ENCODE measurements around the gene RABEP1.

DNA sequence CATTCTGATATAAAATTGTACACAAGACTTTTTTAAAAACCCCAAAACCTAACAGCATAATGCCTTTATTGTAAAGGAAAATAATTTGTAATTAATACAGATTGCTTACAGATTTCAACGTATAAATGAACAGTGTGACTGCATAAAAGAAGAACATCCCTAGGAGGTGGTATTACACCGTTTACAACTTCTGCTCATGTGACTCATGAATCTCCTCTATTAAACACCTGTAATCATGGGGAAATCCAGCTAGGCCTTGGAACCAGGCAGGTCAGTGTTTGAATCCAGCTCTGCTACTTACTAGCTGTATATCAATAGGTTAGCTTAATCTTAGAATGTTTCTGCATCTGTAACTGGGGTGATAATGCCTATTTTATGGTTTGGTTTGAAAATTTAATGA lies 15.2 kb downstream of the RABEP1 start:
- TF ChIP-seq, protein P1, sequence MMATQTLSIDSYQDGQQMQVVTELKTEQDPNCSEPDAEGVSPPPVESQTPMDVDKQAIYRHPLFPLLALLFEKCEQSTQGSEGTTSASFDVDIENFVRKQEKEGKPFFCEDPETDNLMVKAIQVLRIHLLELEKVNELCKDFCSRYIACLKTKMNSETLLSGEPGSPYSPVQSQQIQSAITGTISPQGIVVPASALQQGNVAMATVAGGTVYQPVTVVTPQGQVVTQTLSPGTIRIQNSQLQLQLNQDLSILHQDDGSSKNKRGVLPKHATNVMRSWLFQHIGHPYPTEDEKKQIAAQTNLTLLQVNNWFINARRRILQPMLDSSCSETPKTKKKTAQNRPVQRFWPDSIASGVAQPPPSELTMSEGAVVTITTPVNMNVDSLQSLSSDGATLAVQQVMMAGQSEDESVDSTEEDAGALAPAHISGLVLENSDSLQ (IDR thresholded peaks at IDR 0.05) = no peak
- no peak for TF ChIP-seq TARDBP (IDR thresholded peaks at IDR 0.05)
- TF ChIP-seq LEF1 (IDR thresholded peaks at IDR 0.05; ENCODE audit: borderline replicate concordance) = no peak
- no peak for TF ChIP-seq FOXA1 (IDR thresholded peaks at IDR 0.05)
- no peak for TF ChIP-seq L3MBTL2 (conservative IDR thresholded peaks at IDR 0.05)
- no peak for TF ChIP-seq NFRKB (IDR thresholded peaks at IDR 0.05)
- no peak for TF ChIP-seq FOXM1 (IDR thresholded peaks at IDR 0.05; ENCODE audit: borderline replicate concordance)
- TF ChIP-seq SP1 (IDR thresholded peaks at IDR 0.05) = no peak
- no peak for TF ChIP-seq ELF4 (IDR thresholded peaks at IDR 0.05)
- no peak for TF ChIP-seq CTBP1 (IDR thresholded peaks at IDR 0.05; ENCODE audit: borderline replicate concordance)
- TF ChIP-seq FOXK2 (IDR thresholded peaks at IDR 0.05) = no peak
- TF ChIP-seq SUZ12 (IDR thresholded peaks at IDR 0.05) = no peak
- TF ChIP-seq ARNT (IDR thresholded peaks at IDR 0.05) = no peak
